HFFc6 (cell line): ENCODE data around the gene SAXO1. TPM values are rescaled to one million over a fixed set of nuclear protein-coding genes. Genes with fewer than 3 reads are reported as not detected.

Experiments used
- DNase-seq: peaks from one replicate; pipeline ENCODE4 v3.0.0-alpha.2; 2018
- H3K27ac Mint-ChIP-seq: 2 replicates; pipeline ENCODE4 v1.8.0; 2020; ENCODE audit warnings: mild to moderate bottlenecking, mixed read lengths
- H3K27me3 Mint-ChIP-seq: 2 replicates; pipeline ENCODE4 v1.8.0; 2021; ENCODE audit warnings: mild to moderate bottlenecking, moderate library complexity, mixed read lengths; ENCODE audit not compliant: insufficient read depth
- H3K36me3 Mint-ChIP-seq: 2 replicates; pipeline ENCODE4 v1.8.0; 2021; ENCODE audit warnings: low read depth, mixed read lengths
- H3K4me1 Mint-ChIP-seq: 2 replicates; pipeline ENCODE4 v1.8.0; 2020; ENCODE audit warnings: low read depth, mixed read lengths
- H3K4me3 Mint-ChIP-seq: 2 replicates; pipeline ENCODE4 v1.8.0; 2020; ENCODE audit warnings: mild to moderate bottlenecking, moderate library complexity, mixed read lengths
- H3K9me3 Mint-ChIP-seq: 2 replicates; pipeline ENCODE4 v1.8.0; 2020; ENCODE audit warnings: mild to moderate bottlenecking, mixed read lengths
- total RNA-seq, 6 experiments: library from RNA; stranded (reverse); fragmentation: NEBNext Ultra II Directional; extraction: Animal tissue kit (Norgen Biotek cat#: 25700); gene quantifications; 2 replicates in 1 of 6; 3 replicates in 5 of 6; pipeline ENCODE4 v1.2.3, GENCODE V29; 2021
- TF ChIP-seq, protein P1 (sequence below): fragments of 200-600 bp; sonication (generic); IDR thresholded peaks from 2 replicates; pipeline ENCODE4 v1.5.0; 2021; ENCODE audit warnings: antibody characterized with exemption, mild to moderate bottlenecking

Gene SAXO1
- total RNA-seq, 6 experiments from 2014 or later = not detected

DNA sequence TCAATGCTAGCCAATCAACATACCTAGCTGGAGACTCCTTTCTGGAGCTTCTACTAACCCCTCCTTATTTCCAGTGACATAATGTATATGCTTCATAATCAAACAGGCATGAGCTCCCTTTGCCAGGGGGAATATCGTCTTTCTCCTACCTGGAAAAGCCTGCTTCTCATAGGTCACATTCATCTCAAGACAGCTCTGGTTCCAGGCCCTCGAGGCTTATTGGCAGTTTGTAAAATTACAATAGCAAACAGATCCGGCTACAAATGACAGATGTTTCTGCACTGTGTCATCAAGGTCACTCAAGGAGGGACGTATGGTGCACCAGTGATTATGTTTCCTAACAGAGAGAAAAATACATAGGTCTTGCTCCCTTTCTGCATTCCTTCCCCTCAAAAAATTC is 140.0 kb downstream of the SAXO1 start:
- Mint-ChIP-seq H3K4me1 (peaks cover 13% of the 10 kb centered on the region), H3K4me3 (no peak overlapping the region), H3K9me3 (peaks cover 27% of the 10 kb centered on the region), H3K27ac (no peak overlapping the region), H3K27me3 (no peaks in the 10 kb centered on the region; the same call in none of the 2 replicates), H3K36me3 (peaks cover 76% of the 10 kb centered on the region)
- no peak for DNase-seq
- TF ChIP-seq, protein P1, sequence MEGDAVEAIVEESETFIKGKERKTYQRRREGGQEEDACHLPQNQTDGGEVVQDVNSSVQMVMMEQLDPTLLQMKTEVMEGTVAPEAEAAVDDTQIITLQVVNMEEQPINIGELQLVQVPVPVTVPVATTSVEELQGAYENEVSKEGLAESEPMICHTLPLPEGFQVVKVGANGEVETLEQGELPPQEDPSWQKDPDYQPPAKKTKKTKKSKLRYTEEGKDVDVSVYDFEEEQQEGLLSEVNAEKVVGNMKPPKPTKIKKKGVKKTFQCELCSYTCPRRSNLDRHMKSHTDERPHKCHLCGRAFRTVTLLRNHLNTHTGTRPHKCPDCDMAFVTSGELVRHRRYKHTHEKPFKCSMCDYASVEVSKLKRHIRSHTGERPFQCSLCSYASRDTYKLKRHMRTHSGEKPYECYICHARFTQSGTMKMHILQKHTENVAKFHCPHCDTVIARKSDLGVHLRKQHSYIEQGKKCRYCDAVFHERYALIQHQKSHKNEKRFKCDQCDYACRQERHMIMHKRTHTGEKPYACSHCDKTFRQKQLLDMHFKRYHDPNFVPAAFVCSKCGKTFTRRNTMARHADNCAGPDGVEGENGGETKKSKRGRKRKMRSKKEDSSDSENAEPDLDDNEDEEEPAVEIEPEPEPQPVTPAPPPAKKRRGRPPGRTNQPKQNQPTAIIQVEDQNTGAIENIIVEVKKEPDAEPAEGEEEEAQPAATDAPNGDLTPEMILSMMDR = no peak

DNA sequence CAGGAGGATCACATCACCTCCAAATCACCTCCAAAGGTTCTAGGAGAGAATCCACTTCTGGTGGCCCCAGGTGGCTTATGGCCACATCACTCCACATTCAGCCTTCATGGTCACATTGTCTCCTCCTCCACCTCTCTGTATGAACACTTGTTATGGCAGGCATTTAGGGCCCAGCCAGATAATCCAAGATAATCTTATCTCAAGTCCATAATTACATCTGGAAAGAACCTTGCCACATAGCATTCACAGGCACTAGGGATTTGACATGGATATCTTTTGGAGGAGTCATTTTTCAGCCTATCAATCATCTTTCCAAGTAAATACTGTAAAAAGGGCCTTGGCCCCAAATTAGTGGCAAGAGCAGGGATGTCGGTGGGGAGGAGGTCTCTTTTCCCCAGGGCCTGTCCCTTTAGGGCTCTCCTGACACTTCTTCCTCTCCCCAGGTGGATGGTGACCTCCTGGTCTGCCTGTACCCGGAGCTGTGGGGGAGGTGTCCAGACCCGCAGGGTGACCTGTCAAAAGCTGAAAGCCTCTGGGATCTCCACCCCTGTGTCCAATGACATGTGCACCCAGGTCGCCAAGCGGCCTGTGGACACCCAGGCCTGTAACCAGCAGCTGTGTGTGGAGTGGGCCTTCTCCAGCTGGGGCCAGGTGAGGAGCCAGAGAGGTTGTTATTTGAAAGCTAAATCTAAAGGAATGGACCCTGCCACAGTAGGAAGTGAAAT is 140.9 kb downstream of the SAXO1 start:
- Mint-ChIP-seq H3K36me3 (peaks cover 72% of the 10 kb centered on the region), H3K4me3 (no peak overlapping the region), H3K4me1 (peaks cover 13% of the 10 kb centered on the region), H3K9me3 (peaks cover 23% of the 10 kb centered on the region), H3K27ac (no peak overlapping the region), H3K27me3 (no peaks in the 10 kb centered on the region; the same call in none of the 2 replicates)
- DNase-seq = no peak
- TF ChIP-seq, protein P1 = no peak

DNA sequence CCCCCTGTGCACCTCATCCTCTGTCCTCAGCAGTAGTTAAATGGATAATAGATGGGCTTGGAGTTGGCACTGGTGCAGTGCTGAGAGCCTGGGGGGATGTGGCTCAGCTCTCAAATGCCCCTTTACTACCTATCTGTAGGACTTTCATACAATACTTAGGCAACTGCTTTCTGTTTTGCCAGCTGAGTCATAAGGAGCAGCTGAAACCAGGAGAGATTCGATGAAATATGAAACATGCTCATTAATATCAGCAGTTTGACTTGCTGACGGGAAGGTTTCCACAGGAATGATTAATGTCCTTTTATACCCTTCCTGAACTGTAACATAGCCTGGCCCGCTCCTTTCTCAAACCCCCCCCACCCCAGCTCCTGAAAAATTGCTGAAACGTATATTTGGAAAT is 142.6 kb downstream of the SAXO1 start:
- no peaks in the 10 kb centered on the region; the same call in 1 of the 2 replicates for H3K27me3 Mint-ChIP-seq
- DNase-seq = no peak
- H3K27ac Mint-ChIP-seq = no peak overlapping the region
- TF ChIP-seq, protein P1 = no peak
- H3K9me3 Mint-ChIP-seq = peaks cover 12% of the 10 kb centered on the region
- H3K4me3 Mint-ChIP-seq = no peak overlapping the region
- H3K36me3 Mint-ChIP-seq = peaks cover 57% of the 10 kb centered on the region
- H3K4me1 Mint-ChIP-seq = peaks cover 13% of the 10 kb centered on the region

DNA sequence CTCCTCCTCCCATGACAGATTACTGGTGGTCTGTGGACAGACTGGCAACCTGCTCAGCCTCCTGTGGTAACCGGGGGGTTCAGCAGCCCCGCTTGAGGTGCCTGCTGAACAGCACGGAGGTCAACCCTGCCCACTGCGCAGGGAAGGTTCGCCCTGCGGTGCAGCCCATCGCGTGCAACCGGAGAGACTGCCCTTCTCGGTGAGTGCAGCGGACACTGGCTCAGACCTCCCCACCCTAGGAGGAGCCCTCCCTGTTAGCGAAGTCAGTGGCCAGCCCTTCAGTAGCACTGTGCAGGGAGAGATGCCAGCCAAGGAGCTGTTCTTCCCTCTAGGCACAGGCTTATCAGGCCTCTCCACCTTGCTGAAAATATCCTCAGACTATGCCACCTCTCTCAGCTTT is 143.5 kb downstream of the SAXO1 start:
- TF ChIP-seq, protein P1 = no peak

DNA sequence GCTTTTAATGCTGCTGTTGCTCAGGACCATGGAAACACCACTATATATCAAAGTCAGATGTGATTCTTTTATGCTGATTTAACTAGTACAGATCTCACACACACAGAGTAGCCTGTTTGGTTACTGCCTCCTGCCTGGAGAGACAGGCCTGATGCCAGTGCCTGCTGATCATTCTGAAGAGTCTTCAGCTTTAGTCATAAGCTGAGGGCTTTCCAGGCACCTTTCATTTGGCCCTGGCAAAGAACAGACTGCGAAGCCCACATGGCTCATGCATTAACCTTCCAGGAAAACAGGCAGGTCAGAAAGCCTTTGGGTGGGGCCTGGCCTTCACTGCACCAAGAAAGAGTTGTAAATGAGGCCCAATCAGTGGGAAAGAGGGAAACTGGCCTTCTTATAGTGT is 144.7 kb downstream of the SAXO1 start:
- DNase-seq = no peak
- Mint-ChIP-seq H3K27me3 (no peaks in the 10 kb centered on the region; the same call in none of the 2 replicates), H3K4me3 (no peak overlapping the region), H3K4me1 (peaks cover 8% of the 10 kb centered on the region), H3K27ac (no peak overlapping the region; the same call in 1 of the 2 replicates), H3K36me3 (peaks cover 49% of the 10 kb centered on the region), H3K9me3 (peaks cover 3% of the 10 kb centered on the region; the same call in 1 of the 2 replicates)
- TF ChIP-seq, protein P1 = no peak

More for the DNA sequence above, 143.5 kb downstream of the SAXO1 start:
- peaks cover 4% of the 10 kb centered on the region for H3K9me3 Mint-ChIP-seq
- H3K27me3 Mint-ChIP-seq = no peaks in the 10 kb centered on the region; the same call in 1 of the 2 replicates
- no peak overlapping the region for H3K27ac Mint-ChIP-seq
- H3K4me3 Mint-ChIP-seq = no peak overlapping the region
- DNase-seq = no peak
- H3K4me1 Mint-ChIP-seq = peaks cover 13% of the 10 kb centered on the region
- H3K36me3 Mint-ChIP-seq = peaks cover 57% of the 10 kb centered on the region
